GM12878 (cell line): ENCODE results near the gene LRRC66. TPM values are rescaled to one million over a fixed set of nuclear protein-coding genes. Genes with fewer than 3 reads are reported as not detected.

Source experiments
- ATAC-seq: fragments of 200-7000 bp; cut with Tn5 transposase; 3 replicates; pipeline ENCODE4 v1.9.1; 2020; ENCODE audit warnings: mild to moderate bottlenecking, moderate library complexity
- BruUV-seq: library from RNA; stranded (reverse); fragments of 400-500 nt; replicated peaks from 2 replicates; lab custom pipeline; 2021; lab: Mats Ljungman, UMichigan
- CTCF ChIA-PET: fragments of 300-600 bp; sonication (Branson Sonifier 250); formaldehyde crosslinking; extraction: SDS; loops from one replicate; lab custom pipeline; 2021; ENCODE audit warnings: inconsistent platforms; lab: Yijun Ruan, JAX
- POLR2A ChIA-PET: fragments of 350-600 bp; formaldehyde crosslinking; extraction: SDS; loops from one replicate; lab custom pipeline; 2021; ENCODE audit warnings: inconsistent platforms; lab: Charles Lee
- RAD21 ChIA-PET: fragments of 300-600 bp; sonication (Branson Sonifier 250); formaldehyde crosslinking; loops from one replicate; lab custom pipeline; 2023; ENCODE audit warnings: antibody characterized with exemption; ENCODE audit not compliant: unreplicated experiment; lab: Charles Lee
- SMC1A ChIA-PET: fragments of 300-600 bp; sonication (Branson Sonifier 250); formaldehyde crosslinking; loops from one replicate; lab custom pipeline; 2023; ENCODE audit not compliant: unreplicated experiment, uncharacterized antibody; lab: Charles Lee
- DNase-seq: peaks from one replicate; pipeline ENCODE4 v3.0.0-alpha.2; 2011; ENCODE audit warnings: low read depth, low spot score
- FAIRE-seq: peaks from 3 replicates; lab custom pipeline; 2011; peaks lifted over from hg19 to GRCh38; lab: Jason Lieb, UNC
- H2AFZ ChIP-seq: 2 replicates; pipeline ENCODE4 v1.6.0; 2011; ENCODE audit warnings: low read depth, low read length, control low read depth; ENCODE audit not compliant: control insufficient read depth
- H3K27ac ChIP-seq: 2 replicates; pipeline ENCODE4 v1.5.1; 2011; ENCODE audit warnings: control low read depth; ENCODE audit not compliant: control insufficient read depth, insufficient read depth
- H3K27me3 ChIP-seq, 2 experiments: replicated peaks in 1 of 2; 2 replicates each; pipeline versions ENCODE4 v1.6.0 to v1.6.1; 2011; ENCODE audit warnings: low read length in 1 of 2; ENCODE audit not compliant: control insufficient read depth in 2 of 2, insufficient read depth in 2 of 2
- H3K36me3 ChIP-seq, 2 experiments: 2 replicates each; pipeline ENCODE4 v1.5.1; 2011; ENCODE audit warnings: low read length in 1 of 2; ENCODE audit not compliant: control insufficient read depth in 2 of 2, insufficient read depth in 2 of 2
- H3K4me1 ChIP-seq: 2 replicates; pipeline ENCODE4 v1.6.1; 2011; ENCODE audit warnings: mild to moderate bottlenecking, low read length, moderate library complexity, mixed read lengths; ENCODE audit not compliant: control insufficient read depth, insufficient read depth
- H3K4me2 ChIP-seq: 2 replicates; pipeline ENCODE4 v1.6.0; 2011; ENCODE audit warnings: control low read depth; ENCODE audit not compliant: control insufficient read depth, insufficient read depth
- H3K4me3 ChIP-seq: fragments of 200-600 bp; sonication (generic); 2 replicates; pipeline ENCODE4 v1.5.1; 2016
- H3K79me2 ChIP-seq: 2 replicates; pipeline ENCODE4 v1.6.0; 2011; ENCODE audit warnings: low read length; ENCODE audit not compliant: control insufficient read depth, insufficient read depth
- H3K9ac ChIP-seq: 2 replicates; pipeline ENCODE4 v1.8.0; 2011; ENCODE audit warnings: low read length, control low read depth, mixed read lengths; ENCODE audit not compliant: control insufficient read depth, insufficient read depth
- H3K9me3 ChIP-seq: replicated peaks from 3 replicates; pipeline ENCODE4 v1.5.1; 2011; ENCODE audit warnings: mild to moderate bottlenecking, low read length; ENCODE audit not compliant: control insufficient read depth, insufficient read depth
- H4K20me1 ChIP-seq: 2 replicates; pipeline ENCODE4 v1.6.0; 2011; ENCODE audit not compliant: control insufficient read depth, insufficient read depth
- CBFB ChIP-seq: IDR thresholded peaks from 2 replicates; pipeline ENCODE4 v1.6.1; 2016; ENCODE audit warnings: antibody characterized with exemption, low read depth
- CBX5 ChIP-seq: sonication (generic); IDR thresholded peaks from 2 replicates; pipeline ENCODE4 v1.6.1; 2016; ENCODE audit warnings: low read depth, moderate library complexity, mild to moderate bottlenecking, inconsistent platforms
- CHD1 ChIP-seq: IDR thresholded peaks from 2 replicates; pipeline ENCODE4 v1.6.1; 2012; ENCODE audit warnings: low read depth, low read length, improper control_type of control experiment
- ETV6 ChIP-seq, 2 experiments: fragments of 450-650 bp in 1 of 2; IDR thresholded peaks in 1 of 2; conservative IDR thresholded peaks in 1 of 2; 2 replicates each; pipeline ENCODE4 v1.6.1; 2014; ENCODE audit warnings: antibody characterized with exemption in 1 of 2, borderline replicate concordance in 1 of 2, low read depth in 1 of 2, mild to moderate bottlenecking in 1 of 2, moderate library complexity in 1 of 2
- FOXM1 ChIP-seq: IDR thresholded peaks from 2 replicates; pipeline ENCODE4 v1.6.1; 2012; ENCODE audit warnings: low read depth, mild to moderate bottlenecking, inconsistent platforms, low read length, moderate library complexity
- LARP7 ChIP-seq: fragments of 450-650 bp; IDR thresholded peaks from 2 replicates; pipeline ENCODE4 v1.6.1; 2017; ENCODE audit warnings: mild to moderate bottlenecking
- MEF2B ChIP-seq: fragments of 450-650 bp; IDR thresholded peaks from 2 replicates; pipeline ENCODE4 v1.6.1; 2018; ENCODE audit warnings: mild to moderate bottlenecking, moderate library complexity; ENCODE audit not compliant: partially characterized antibody, poor library complexity, severe bottlenecking
- MTA2 ChIP-seq: fragments of 450-650 bp; IDR thresholded peaks from 2 replicates; pipeline ENCODE4 v1.6.1; 2016; ENCODE audit warnings: low read depth, mild to moderate bottlenecking, moderate library complexity
- MTA3 ChIP-seq: IDR thresholded peaks from 2 replicates; pipeline ENCODE4 v1.6.1; 2012; ENCODE audit warnings: low read length, inconsistent platforms, borderline replicate concordance
- NFXL1 ChIP-seq: fragments of 450-650 bp; IDR thresholded peaks from 2 replicates; pipeline ENCODE4 v1.6.1; 2017; ENCODE audit warnings: antibody characterized with exemption, mild to moderate bottlenecking, borderline replicate concordance
- NFYB ChIP-seq: IDR thresholded peaks from 2 replicates; pipeline ENCODE4 v1.6.1; 2011; ENCODE audit warnings: low read depth, mild to moderate bottlenecking, low read length, improper control_type of control experiment, moderate library complexity; ENCODE audit not compliant: insufficient read depth
- NRF1 ChIP-seq: conservative IDR thresholded peaks from 2 replicates; pipeline ENCODE4 v1.6.1; 2011; ENCODE audit warnings: mild to moderate bottlenecking, low read depth, low read length, improper control_type of control experiment
- POLR2AphosphoS2 ChIP-seq: IDR thresholded peaks from 2 replicates; pipeline ENCODE4 v1.6.1; 2011; ENCODE audit warnings: low read depth, mild to moderate bottlenecking, low read length, improper control_type of control experiment, moderate library complexity
- RFX5 ChIP-seq: IDR thresholded peaks from 2 replicates; pipeline ENCODE4 v1.6.1; 2011; ENCODE audit warnings: low read depth, low read length, improper control_type of control experiment
- SPI1 ChIP-seq: IDR thresholded peaks from 2 replicates; pipeline ENCODE4 v1.6.1; 2011; ENCODE audit warnings: low read depth, mild to moderate bottlenecking, low read length, moderate library complexity, borderline replicate concordance; ENCODE audit not compliant: insufficient read depth
- SUZ12 ChIP-seq: fragments of 200-600 bp; sonication (generic); IDR thresholded peaks from one replicate; pipeline ENCODE4 v1.6.1; 2018; ENCODE audit warnings: antibody characterized with exemption, mild to moderate bottlenecking; ENCODE audit not compliant: unreplicated experiment
- TAF1 ChIP-seq: IDR thresholded peaks from 2 replicates; pipeline ENCODE4 v1.6.1; 2011; ENCODE audit warnings: mild to moderate bottlenecking, low read depth, low read length, borderline replicate concordance
- WGBS: methylation state at CpG from one replicate; pipeline ENCODE4 v1.1.6; 2016; ENCODE audit warnings: low lambda C conversion rate; ENCODE audit not compliant: insufficient replicate concordance, insufficient coverage; ENCODE audit errors: missing lambda C conversion rate; 5-methylcytosine and 5-hydroxymethylcytosine counted together
- in situ Hi-C: fragments of 300-500 bp; cut with MboI; formaldehyde crosslinking; loops from 9 replicates; pipeline ENCODE4 v1.14.3; 2018; ENCODE audit warnings: mixed read lengths
- intact Hi-C: fragments of 100-400 bp; cut with micrococcal nuclease; formaldehyde crosslinking; loops from one replicate; pipeline ENCODE4 v1.14.2; 2022; ENCODE audit not compliant: unreplicated experiment
- polyA plus RNA-seq, 11 experiments: library from polyadenylated mRNA; depleted of rRNA in 4 of 11; unstranded in 6 of 11; stranded (reverse) in 5 of 11; fragments of >200 nt; fragmentation: Nextera tagmentation in 4 of 11; fragmentation: Illumina TruSeq in 1 of 11; extraction: Ambion mirVana in 4 of 11; extraction: Trizol in 1 of 11; gene quantifications; 1 replicate in 1 of 11; 2 replicates in 10 of 11; pipeline versions ENCODE4 v1.2.1 to v1.2.3, GENCODE V29; 2011 to 2016; ENCODE audit warnings: inconsistent platforms in 2 of 11, missing spikeins in 2 of 11, low read depth in 1 of 11
- total RNA-seq, 4 experiments: library from RNA; depleted of rRNA in 3 of 4; stranded (reverse); fragments of >200 nt in 3 of 4; fragmentation: Illumina TruSeq in 1 of 4; extraction: Trizol in 1 of 4; gene quantifications; 2 replicates each; pipeline versions ENCODE4 v1.2.1 to v1.2.3, GENCODE V29; 2013 to 2021
- TF ChIP-seq, protein P1 (sequence below): IDR thresholded peaks from 2 replicates; pipeline ENCODE4 v1.6.1; 2011; ENCODE audit warnings: low read depth, low read length, improper control_type of control experiment, borderline replicate concordance
- TF ChIP-seq, protein P2 (sequence below), 3 experiments: IDR thresholded peaks in 2 of 3; conservative IDR thresholded peaks in 1 of 3; 2 replicates each; pipeline ENCODE4 v1.5.1; 2011; ENCODE audit warnings: low read depth in 3 of 3, low read length in 3 of 3, mild to moderate bottlenecking in 3 of 3, control low read depth in 2 of 3, moderate library complexity in 2 of 3, inconsistent platforms in 1 of 3, mixed read lengths in 1 of 3; ENCODE audit not compliant: control insufficient read depth in 2 of 3, insufficient read depth in 1 of 3; ENCODE audit errors: extremely low read depth in 1 of 3

Gene LRRC66
- total and polyA plus RNA-seq, 10 of the 15 experiments (the other 5 are each of a cell fraction or from before 2014, with no cell fraction given), result 0.02 to 0.18 (median 0.09) TPM; not detected in 2

DNA sequence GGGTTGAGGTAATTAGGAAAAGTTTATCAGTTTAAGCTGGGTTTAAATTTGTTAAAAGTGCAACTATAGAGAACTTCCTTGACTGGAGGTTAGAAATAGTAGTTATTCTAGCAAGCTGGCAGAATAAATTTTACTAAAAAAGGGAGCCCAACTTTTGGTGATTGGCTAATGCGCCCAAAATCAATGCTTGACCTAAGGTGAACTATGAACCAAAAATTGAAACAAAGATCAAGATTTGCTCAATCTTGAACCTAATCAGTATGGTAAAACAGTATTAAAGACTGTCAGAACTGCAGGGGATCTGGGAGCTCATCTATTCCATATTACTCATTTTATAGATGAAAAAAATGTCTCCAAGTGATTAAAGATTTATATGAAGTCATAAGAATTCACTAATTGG lies 24.9 kb upstream of the LRRC66 start (continued):
- TF ChIP-seq FOXM1, result no peak
- no peak for TF ChIP-seq CBFB
- no peak for TF ChIP-seq NFYB
- TF ChIP-seq NFXL1, result no peak
- no peak for TF ChIP-seq CBX5
- TF ChIP-seq MTA3, result no peak
- TF ChIP-seq MEF2B, result no peak
- no peak for TF ChIP-seq MTA2

- Histone ChIP-seq H3K4me2 (peak within 1 kb of the TSS; percentile 92), H3K36me3 (no peaks in the 10 kb centered on the region), H3K27me3 (no peaks in the 10 kb centered on the region; a peak in 1 of 4 replicates), H4K20me1 (no peaks in the 10 kb centered on the region), H3K9ac (peak within 1 kb of the TSS; percentile 71), H2AFZ (peak within 1 kb of the TSS; percentile 83), H3K4me1 (peaks cover 5% of the 10 kb centered on the region; the same call in 1 of the 2 replicates), H3K9me3 (no peaks in the 10 kb centered on the region), H3K79me2 (no peaks in the 10 kb centered on the region), H3K4me3 (peak within 1 kb of the TSS; percentile 86), H3K27ac (no peak within 1 kb of the TSS)
- ChIA-PET RAD21 (no interaction called here), SMC1A (interaction anchor here (2.0 to 2.1 kb wide), 2 partner anchors 12 to 176 kb away, joined by 4 to 8 read pairs; partner anchors contain the start of gene SPATA18), POLR2A (interaction anchor here (0.5 to 0.6 kb wide), 2 partner anchors 143 to 1465 kb away, joined by 3 to 6 read pairs; no protein-coding TSS in a partner anchor), CTCF (interaction anchor here (2.2 kb wide), 1 partner anchor 12 kb away, joined by 10 read pairs; no protein-coding TSS in a partner anchor)
- BruUV-seq, result no TSS peak
- FAIRE-seq (no peak), DNase-seq (no peak), ATAC-seq (peak; percentile 95)
- intact Hi-C loops (loop anchor here (10.0 kb wide), 1 partner anchor 606 kb away; no protein-coding TSS in a partner anchor), in situ Hi-C loops (no loop called here)
- 11% methylated on average over 25 of the region's 70 CpGs for WGBS
- TF ChIP-seq, protein P1, sequence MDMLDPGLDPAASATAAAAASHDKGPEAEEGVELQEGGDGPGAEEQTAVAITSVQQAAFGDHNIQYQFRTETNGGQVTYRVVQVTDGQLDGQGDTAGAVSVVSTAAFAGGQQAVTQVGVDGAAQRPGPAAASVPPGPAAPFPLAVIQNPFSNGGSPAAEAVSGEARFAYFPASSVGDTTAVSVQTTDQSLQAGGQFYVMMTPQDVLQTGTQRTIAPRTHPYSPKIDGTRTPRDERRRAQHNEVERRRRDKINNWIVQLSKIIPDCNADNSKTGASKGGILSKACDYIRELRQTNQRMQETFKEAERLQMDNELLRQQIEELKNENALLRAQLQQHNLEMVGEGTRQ, result no peak
- TF ChIP-seq MEF2B (no peak), ETV6 (conservative IDR thresholded peaks at IDR 0.05 in 1 of 2, IDR thresholded peaks at IDR 0.05 in 1 of 2; ENCODE audit: borderline replicate concordance in 1 of 2, low read depth in 1 of 2) (no peak), LARP7 (peak; percentile 44; the same call in 1 of the 2 replicates), NRF1 (peak; percentile 52), CHD1 (no peak), TAF1 (peak; percentile 25; the same call in 1 of the 2 replicates), POLR2AphosphoS2 (no peak), SPI1 (no peak), SUZ12 (no peak), RFX5 (no peak)
- TF ChIP-seq, protein P2, sequence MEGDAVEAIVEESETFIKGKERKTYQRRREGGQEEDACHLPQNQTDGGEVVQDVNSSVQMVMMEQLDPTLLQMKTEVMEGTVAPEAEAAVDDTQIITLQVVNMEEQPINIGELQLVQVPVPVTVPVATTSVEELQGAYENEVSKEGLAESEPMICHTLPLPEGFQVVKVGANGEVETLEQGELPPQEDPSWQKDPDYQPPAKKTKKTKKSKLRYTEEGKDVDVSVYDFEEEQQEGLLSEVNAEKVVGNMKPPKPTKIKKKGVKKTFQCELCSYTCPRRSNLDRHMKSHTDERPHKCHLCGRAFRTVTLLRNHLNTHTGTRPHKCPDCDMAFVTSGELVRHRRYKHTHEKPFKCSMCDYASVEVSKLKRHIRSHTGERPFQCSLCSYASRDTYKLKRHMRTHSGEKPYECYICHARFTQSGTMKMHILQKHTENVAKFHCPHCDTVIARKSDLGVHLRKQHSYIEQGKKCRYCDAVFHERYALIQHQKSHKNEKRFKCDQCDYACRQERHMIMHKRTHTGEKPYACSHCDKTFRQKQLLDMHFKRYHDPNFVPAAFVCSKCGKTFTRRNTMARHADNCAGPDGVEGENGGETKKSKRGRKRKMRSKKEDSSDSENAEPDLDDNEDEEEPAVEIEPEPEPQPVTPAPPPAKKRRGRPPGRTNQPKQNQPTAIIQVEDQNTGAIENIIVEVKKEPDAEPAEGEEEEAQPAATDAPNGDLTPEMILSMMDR (IDR thresholded peaks at IDR 0.05 in 2 of 3, conservative IDR thresholded peaks at IDR 0.05 in 1 of 3; ENCODE audit: control insufficient read depth in 2 of 3, extremely low read depth in 1 of 3, insufficient read depth in 1 of 3, low read depth in 3 of 3, low read length in 3 of 3), result no peak
Observed at GRCh38 chr4:52038103-52038912, 18.1 kb upstream of the LRRC66 start, which contains the start of gene SGCB. TSS of gene SGCB (minus strand) at chr4:52038299. CDS start at chr4:52038259, 40 bp downstream.
